Liver (tissue), 9 donors: ENCODE data around the gene PTPN4. TPM values are rescaled to one million over a fixed set of nuclear protein-coding genes. Genes with fewer than 3 reads are reported as not detected.

Experiments used
- DNase-seq: peaks from one replicate; pipeline ENCODE4 v3.0.0-alpha.2; 2017; ENCODE audit warnings: low spot score
- H3K27ac ChIP-seq, 2 donors: one replicate each; pipeline ENCODE4 v1.7.0; 2013; ENCODE audit warnings: inconsistent platforms in 2 of 2, low read length in 2 of 2, control low read depth in 1 of 2, low read depth in 1 of 2, mild to moderate bottlenecking in 1 of 2
- H3K27me3 ChIP-seq, 4 donors: one replicate each; pipeline versions ENCODE4 v1.6.1 to v1.7.0; 2013; ENCODE audit warnings: low read length in 3 of 4, inconsistent platforms in 1 of 4, mild to moderate bottlenecking in 1 of 4, moderate library complexity in 1 of 4; ENCODE audit not compliant: control insufficient read depth in 4 of 4, insufficient read depth in 4 of 4
- H3K36me3 ChIP-seq, 4 donors: one replicate each; pipeline versions ENCODE4 v1.6.1 to v1.7.0; 2013; ENCODE audit warnings: low read length in 3 of 4, mild to moderate bottlenecking in 3 of 4, low read depth in 1 of 4, moderate library complexity in 1 of 4; ENCODE audit not compliant: control insufficient read depth in 4 of 4, insufficient read depth in 3 of 4
- H3K4me1 ChIP-seq, 4 donors: one replicate each; pipeline versions ENCODE4 v1.6.1 to v1.7.0; 2013; ENCODE audit warnings: low read length in 3 of 4, mild to moderate bottlenecking in 3 of 4, moderate library complexity in 1 of 4; ENCODE audit not compliant: control insufficient read depth in 4 of 4, insufficient read depth in 4 of 4
- H3K4me3 ChIP-seq, 3 donors: one replicate each; pipeline versions ENCODE4 v1.6.1 to v1.7.0; 2013; ENCODE audit warnings: low read length in 3 of 3, control low read depth in 1 of 3, low read depth in 1 of 3, mild to moderate bottlenecking in 1 of 3
- H3K9ac ChIP-seq, 2 donors: one replicate each; pipeline ENCODE4 v1.7.0; 2013; ENCODE audit warnings: low read length in 2 of 2, mild to moderate bottlenecking in 2 of 2, moderate library complexity in 2 of 2, control low read depth in 1 of 2, low read depth in 1 of 2
- H3K9me3 ChIP-seq, 4 donors: one replicate each; pipeline versions ENCODE4 v1.6.1 to v1.7.0; 2013; ENCODE audit warnings: low read length in 3 of 4; ENCODE audit not compliant: control insufficient read depth in 4 of 4
- ATF3 ChIP-seq: IDR thresholded peaks from 2 replicates; pipeline ENCODE4 v1.6.1; 2016; ENCODE audit warnings: antibody characterized with exemption
- CTCF ChIP-seq: fragments of 150-350 bp; IDR thresholded peaks from 2 replicates; pipeline ENCODE4 v1.5.1; 2017; ENCODE audit warnings: improper control_type of control experiment, low read depth, low read length; ENCODE audit not compliant: missing input control
- EGR1 ChIP-seq, 2 donors: IDR thresholded peaks; 2 replicates each; pipeline ENCODE4 v1.6.1; 2016 to 2018; ENCODE audit warnings: antibody characterized with exemption in 2 of 2, low read depth in 2 of 2
- FOXA1 ChIP-seq: IDR thresholded peaks from 2 replicates; pipeline ENCODE4 v1.6.1; 2016; ENCODE audit warnings: antibody characterized with exemption
- HNF4A ChIP-seq, 2 donors: conservative IDR thresholded peaks; 2 replicates each; pipeline ENCODE4 v1.6.1; 2016; ENCODE audit warnings: antibody characterized with exemption in 2 of 2, mild to moderate bottlenecking in 2 of 2
- JUND ChIP-seq, 2 donors: IDR thresholded peaks; 2 replicates each; pipeline ENCODE4 v1.6.1; 2016; ENCODE audit warnings: antibody characterized with exemption in 2 of 2
- MAX ChIP-seq: IDR thresholded peaks from 2 replicates; pipeline ENCODE4 v1.6.1; 2016; ENCODE audit warnings: antibody characterized with exemption
- NR2F2 ChIP-seq: IDR thresholded peaks from 2 replicates; pipeline ENCODE4 v1.6.1; 2016; ENCODE audit warnings: antibody characterized with exemption
- RAD21 ChIP-seq, 2 donors: IDR thresholded peaks; 2 replicates each; pipeline ENCODE4 v1.6.1; 2016; ENCODE audit warnings: antibody characterized with exemption in 2 of 2, mild to moderate bottlenecking in 2 of 2
- REST ChIP-seq: IDR thresholded peaks from 2 replicates; pipeline ENCODE4 v1.6.1; 2016; ENCODE audit warnings: antibody characterized with exemption, mild to moderate bottlenecking
- YY1 ChIP-seq: IDR thresholded peaks from 2 replicates; pipeline ENCODE4 v1.6.1; 2016; ENCODE audit warnings: antibody characterized with exemption, mild to moderate bottlenecking
- ZBTB33 ChIP-seq: IDR thresholded peaks from 2 replicates; pipeline ENCODE4 v1.6.1; 2016; ENCODE audit warnings: antibody characterized with exemption
- WGBS: extraction: QIAGEN DNeasy Blood & Tissue Kit; methylation state at CpG from one replicate; pipeline ENCODE4 v1.1.7; 2013; 5-methylcytosine and 5-hydroxymethylcytosine counted together
- polyA plus RNA-seq, 2 donors: library from polyadenylated mRNA; stranded (reverse) in 1 of 2; unstranded in 1 of 2; fragments of 200-250 nt in 1 of 2; fragments of >200 nt in 1 of 2; fragmentation: Nextera tagmentation in 1 of 2; extraction: Ambion mirVana in 1 of 2; gene quantifications; one replicate each; pipeline versions ENCODE4 v1.2.1 to v1.2.3, GENCODE V29; 2013 to 2015
- total RNA-seq, 2 donors: library from RNA; depleted of rRNA; stranded (reverse); fragments of >200 nt; gene quantifications; one replicate each; pipeline ENCODE4 v1.2.3, GENCODE V29; 2014
- donor health status: healthy.
- donor health status: healthy.
- donor health status: healthy.
- donor health status: healthy.
- donor health status: healthy.

The PTPN4 gene
- total and polyA plus RNA-seq, 4 donors = 4.2 to 34.6 (median 9.5) TPM

GRCh38 chr2:119711352-119711751, 48.4 kb upstream of the PTPN4 start:
- TF ChIP-seq EGR1 (IDR thresholded peaks at IDR 0.05; ENCODE audit: low read depth in 2 of 2) (no peak), JUND (IDR thresholded peaks at IDR 0.05) (no peak), YY1 (no peak), RAD21 (IDR thresholded peaks at IDR 0.05) (no peak)
- Histone ChIP-seq H3K27ac (no peak overlapping the region), H3K4me3 (no peak overlapping the region), H3K9me3 (no peaks in the 10 kb centered on the region), H3K36me3 (no peaks in the 10 kb centered on the region), H3K9ac (no peak overlapping the region), H3K27me3 (no peaks in the 10 kb centered on the region), H3K4me1 (no peaks in the 10 kb centered on the region)
- DNase-seq = no peak
- WGBS = 96% methylated on average over 9 of the region's 9 CpGs

GRCh38 chr2:119712571-119712970, 47.2 kb upstream of the PTPN4 start:
- no peaks in the 10 kb centered on the region for H3K27me3 ChIP-seq
- DNase-seq = no peak
- WGBS = 94% methylated on average over 3 of the region's 3 CpGs
- no peak overlapping the region for H3K9ac ChIP-seq
- no peak overlapping the region for H3K27ac ChIP-seq
- H3K4me3 ChIP-seq = no peak overlapping the region
- no peaks in the 10 kb centered on the region for H3K36me3 ChIP-seq
- no peaks in the 10 kb centered on the region for H3K9me3 ChIP-seq
- no peaks in the 10 kb centered on the region for H3K4me1 ChIP-seq
- TF ChIP-seq FOXA1 (no peak), HNF4A (conservative IDR thresholded peaks at IDR 0.05) (no peak), EGR1 (IDR thresholded peaks at IDR 0.05; ENCODE audit: low read depth in 2 of 2) (no peak), REST (no peak), YY1 (no peak), JUND (IDR thresholded peaks at IDR 0.05) (no peak), CTCF (no peak), ATF3 (no peak), NR2F2 (no peak), RAD21 (IDR thresholded peaks at IDR 0.05) (no peak), ZBTB33 (no peak), MAX (no peak)
